Right atrium auricular region (tissue), 2 donors: ENCODE results near the gene AHI1. TPM values are rescaled to one million over a fixed set of nuclear protein-coding genes. Genes with fewer than 3 reads are reported as not detected.

Experiments
- DNase-seq: peaks from one replicate; pipeline ENCODE4 v3.0.0-alpha.2; 2019; ENCODE audit warnings: low spot score
- H3K27ac ChIP-seq, 2 donors: fragments of 200-600 bp; sonication (generic); 1 replicate in 1 of 2; 2 replicates in 1 of 2; pipeline ENCODE4 v1.5.1; 2016 to 2019
- H3K27me3 ChIP-seq, 2 donors: fragments of 200-600 bp; sonication (generic); one replicate each; pipeline versions ENCODE4 v1.5.1 to v1.6.0; 2017 to 2019
- H3K36me3 ChIP-seq: fragments of 200-600 bp; sonication (generic); one replicate; pipeline ENCODE4 v1.5.1; 2016
- H3K4me1 ChIP-seq, 2 donors: fragments of 200-600 bp; sonication (generic); one replicate each; pipeline versions ENCODE4 v1.5.1 to v1.6.0; 2017 to 2019
- H3K4me3 ChIP-seq, 2 donors: fragments of 200-600 bp; sonication (generic); 1 replicate in 1 of 2; 2 replicates in 1 of 2; pipeline ENCODE4 v1.5.1; 2017 to 2019; ENCODE audit warnings: mild to moderate bottlenecking in 1 of 2, moderate library complexity in 1 of 2
- H3K9me3 ChIP-seq, 2 donors: fragments of 200-600 bp; sonication (generic); one replicate each; pipeline ENCODE4 v1.5.1; 2019
- CTCF ChIP-seq, 2 donors: fragments of 200-600 bp; sonication (generic); IDR thresholded peaks; one replicate each; pipeline ENCODE4 v1.5.1; 2019; ENCODE audit warnings: antibody characterized with exemption in 2 of 2
- total RNA-seq, 2 donors: library from RNA; depleted of rRNA; stranded (reverse); fragments of >200 nt; gene quantifications; one replicate each; pipeline ENCODE4 v1.1.0, GENCODE V29; 2016

AHI1 gene
- total RNA-seq, 2 donors from 2014 or later = 8.5 to 10.2 TPM

GRCh38 chr6:135504734-135505133 is 7.2 kb upstream of the AHI1 start:
- Histone ChIP-seq H3K27me3 (no peaks in the 10 kb centered on the region), H3K4me3 (no peak overlapping the region), H3K9me3 (no peaks in the 10 kb centered on the region), H3K4me1 (no peaks in the 10 kb centered on the region), H3K36me3 (no peaks in the 10 kb centered on the region), H3K27ac (no peak overlapping the region)
- no peak for TF ChIP-seq CTCF (IDR thresholded peaks at IDR 0.05)
- DNase-seq = no peak

GRCh38 chr6:135503703-135504475 is 6.3 kb upstream of the AHI1 start:
- H3K4me1 ChIP-seq = peaks cover 0 to 1% of the 10 kb centered on the region in 2 donors
- H3K36me3 ChIP-seq = no peaks in the 10 kb centered on the region
- TF ChIP-seq CTCF (IDR thresholded peaks at IDR 0.05) = no peak
- no peak overlapping the region for H3K4me3 ChIP-seq
- no peaks in the 10 kb centered on the region for H3K9me3 ChIP-seq
- H3K27me3 ChIP-seq = no peaks in the 10 kb centered on the region
- H3K27ac ChIP-seq = no peak overlapping the region
- DNase-seq = no peak

GRCh38 chr6:135499441-135500340 is 2.2 kb upstream of the AHI1 start:
- Histone ChIP-seq H3K27me3 (no peaks in the 10 kb centered on the region), H3K27ac (no peak overlapping the region), H3K9me3 (no peaks in the 10 kb centered on the region), H3K4me1 (peaks cover 0 to 16% of the 10 kb centered on the region in 2 donors), H3K36me3 (no peaks in the 10 kb centered on the region), H3K4me3 (no peak overlapping the region)
- no peak for TF ChIP-seq CTCF (IDR thresholded peaks at IDR 0.05)
- DNase-seq = no peak

GRCh38 chr6:135498185-135498841 is 773 bp upstream of the AHI1 start:
- Histone ChIP-seq H3K9me3 (no peaks in the 10 kb centered on the region), H3K27me3 (no peaks in the 10 kb centered on the region), H3K36me3 (no peaks in the 10 kb centered on the region), H3K27ac (peak overlapping the region; percentile 98), H3K4me3 (peak overlapping the region; percentile 76 to 85), H3K4me1 (peaks cover 0 to 16% of the 10 kb centered on the region in 2 donors)
- DNase-seq = peak; percentile 89
- TF ChIP-seq CTCF (IDR thresholded peaks at IDR 0.05) = no peak

- no peak for TF ChIP-seq CTCF (IDR thresholded peaks at IDR 0.05)
- no peak for DNase-seq
Measured at GRCh38 chr6:135496800-135497411, 634 bp downstream of the AHI1 start.

More at GRCh38 chr6:135496800-135497411, 634 bp downstream of the AHI1 start:
- peak overlapping the region; percentile 76 to 85 for H3K4me3 ChIP-seq
- peaks cover 0 to 16% of the 10 kb centered on the region in 2 donors for H3K4me1 ChIP-seq
- H3K9me3 ChIP-seq = no peaks in the 10 kb centered on the region
- H3K27me3 ChIP-seq = no peaks in the 10 kb centered on the region
- peak overlapping the region; percentile 98 for H3K27ac ChIP-seq
- peaks cover 2% of the 10 kb centered on the region for H3K36me3 ChIP-seq
